GM06990 (cell line): ENCODE measurements around the gene COL19A1.
"Not testable (repeated sequence)": the region's sequence is repeated elsewhere in the genome, so short reads cannot be mapped to it uniquely, and the experiment has no call there.

Experiments
- DNase-seq: peaks from one replicate; pipeline ENCODE4 v3.0.0-alpha.2; 2011; ENCODE audit not compliant: insufficient read length; ENCODE audit errors: extremely low read depth
- H3K27me3 ChIP-seq: replicated peaks from 2 replicates; pipeline ENCODE4 v1.6.0; 2011; ENCODE audit warnings: low read length; ENCODE audit not compliant: control insufficient read depth, insufficient read depth
- H3K36me3 ChIP-seq: 2 replicates; pipeline ENCODE4 v1.5.1; 2011; ENCODE audit warnings: low read length; ENCODE audit not compliant: control insufficient read depth, insufficient read depth
- H3K4me3 ChIP-seq: replicated peaks from 2 replicates; pipeline ENCODE4 v1.5.1; 2011; ENCODE audit warnings: low read depth, mild to moderate bottlenecking, control low read depth, low read length
- TF ChIP-seq, protein P1 (sequence below): IDR thresholded peaks from 2 replicates; pipeline ENCODE4 v1.5.1; 2011; ENCODE audit warnings: low read length, control low read depth, mild to moderate bottlenecking, inconsistent platforms; ENCODE audit not compliant: insufficient read depth, poor library complexity, severe bottlenecking

The COL19A1 gene

DNA sequence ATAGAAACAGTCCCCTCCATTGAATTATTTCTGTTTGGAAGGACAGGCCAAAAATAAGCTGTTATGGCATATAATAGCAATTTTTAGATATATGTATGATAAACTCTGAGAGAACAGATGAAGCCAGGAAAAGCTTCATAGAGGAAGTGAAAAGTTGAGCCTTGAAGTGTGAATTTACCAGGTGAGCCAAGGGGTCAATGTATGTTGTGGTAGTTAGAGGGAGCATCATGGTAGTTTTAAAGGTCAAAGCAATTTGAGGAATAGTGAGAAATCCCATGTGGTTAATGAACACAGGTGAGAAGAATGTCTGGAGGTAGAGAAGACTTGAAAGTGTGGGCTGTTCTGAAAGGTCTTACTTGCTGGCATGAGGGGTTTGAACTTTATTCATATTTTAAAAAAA is 47.0 kb downstream of the COL19A1 start:
- H3K27me3 ChIP-seq, result no peaks in the 10 kb centered on the region
- no peak overlapping the region for H3K4me3 ChIP-seq

DNA sequence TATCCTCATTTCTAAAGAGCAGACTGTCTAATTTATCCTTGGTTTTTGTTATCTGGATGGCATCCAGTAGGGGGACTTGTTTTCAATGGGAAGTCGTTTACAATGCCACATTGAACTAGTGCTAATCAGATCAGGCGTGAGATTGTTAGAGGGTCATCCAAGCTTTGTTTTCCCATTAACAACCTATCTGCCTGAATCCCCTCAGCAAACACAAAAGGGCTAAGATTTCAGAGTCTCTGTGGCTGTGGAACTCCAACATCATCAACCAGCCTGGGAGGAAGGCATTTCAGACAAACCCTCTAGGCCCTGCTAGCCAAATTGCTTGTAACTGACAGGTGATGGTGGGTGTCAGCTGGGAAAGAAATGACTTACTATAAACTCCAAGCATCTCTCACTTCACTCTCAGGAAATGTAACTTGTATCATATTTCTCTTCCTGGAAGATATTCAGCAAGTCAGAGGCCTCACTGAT is 47.7 kb downstream of the COL19A1 start:
- TF ChIP-seq, protein P1, sequence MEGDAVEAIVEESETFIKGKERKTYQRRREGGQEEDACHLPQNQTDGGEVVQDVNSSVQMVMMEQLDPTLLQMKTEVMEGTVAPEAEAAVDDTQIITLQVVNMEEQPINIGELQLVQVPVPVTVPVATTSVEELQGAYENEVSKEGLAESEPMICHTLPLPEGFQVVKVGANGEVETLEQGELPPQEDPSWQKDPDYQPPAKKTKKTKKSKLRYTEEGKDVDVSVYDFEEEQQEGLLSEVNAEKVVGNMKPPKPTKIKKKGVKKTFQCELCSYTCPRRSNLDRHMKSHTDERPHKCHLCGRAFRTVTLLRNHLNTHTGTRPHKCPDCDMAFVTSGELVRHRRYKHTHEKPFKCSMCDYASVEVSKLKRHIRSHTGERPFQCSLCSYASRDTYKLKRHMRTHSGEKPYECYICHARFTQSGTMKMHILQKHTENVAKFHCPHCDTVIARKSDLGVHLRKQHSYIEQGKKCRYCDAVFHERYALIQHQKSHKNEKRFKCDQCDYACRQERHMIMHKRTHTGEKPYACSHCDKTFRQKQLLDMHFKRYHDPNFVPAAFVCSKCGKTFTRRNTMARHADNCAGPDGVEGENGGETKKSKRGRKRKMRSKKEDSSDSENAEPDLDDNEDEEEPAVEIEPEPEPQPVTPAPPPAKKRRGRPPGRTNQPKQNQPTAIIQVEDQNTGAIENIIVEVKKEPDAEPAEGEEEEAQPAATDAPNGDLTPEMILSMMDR, result no peak
- H3K36me3 ChIP-seq, result no peaks in the 10 kb centered on the region
- H3K27me3 ChIP-seq, result no peaks in the 10 kb centered on the region
- H3K4me3 ChIP-seq, result no peak overlapping the region
- no peak for DNase-seq

More for the DNA sequence above, 47.0 kb downstream of the COL19A1 start:
- no peak for DNase-seq
- TF ChIP-seq, protein P1, result no peak
- H3K36me3 ChIP-seq, result no peaks in the 10 kb centered on the region

- no peak for DNase-seq
- TF ChIP-seq, protein P1, result no peak
- Histone ChIP-seq H3K27me3 (no peaks in the 10 kb centered on the region), H3K4me3 (no peak overlapping the region), H3K36me3 (no peaks in the 10 kb centered on the region)
Observed at GRCh38 chr6:69915346-69915745, 49.0 kb downstream of the COL19A1 start.

- no peaks in the 10 kb centered on the region for H3K27me3 ChIP-seq
- no peak for DNase-seq
- no peaks in the 10 kb centered on the region for H3K36me3 ChIP-seq
- TF ChIP-seq, protein P1, result no peak
- H3K4me3 ChIP-seq, result no peak overlapping the region
Observed at GRCh38 chr6:69917834-69918233, 51.5 kb downstream of the COL19A1 start.

GRCh38 chr6:69918813-69919475 is 52.6 kb downstream of the COL19A1 start:
- Histone ChIP-seq H3K36me3 (no peaks in the 10 kb centered on the region), H3K27me3 (no peaks in the 10 kb centered on the region), H3K4me3 (no peak overlapping the region)
- no peak for DNase-seq
- TF ChIP-seq, protein P1, result no peak

GRCh38 chr6:69921066-69921465 is 54.7 kb downstream of the COL19A1 start:
- H3K36me3 ChIP-seq, DNase-seq, H3K4me3 ChIP-seq, H3K27me3 ChIP-seq: not testable (repeated sequence)

- H3K27me3 ChIP-seq, H3K4me3 ChIP-seq, DNase-seq, H3K36me3 ChIP-seq: not testable (repeated sequence)
Observed at GRCh38 chr6:69921611-69922010, 55.3 kb downstream of the COL19A1 start.
